Measurements from ENCODE around the gene TCERG1. TPM values are rescaled to one million over a fixed set of nuclear protein-coding genes. Genes with fewer than 3 reads are reported as not detected.

The TCERG1 gene
- total RNA-seq, 1 donor = 71.7 TPM

- TF ChIP-seq, protein P1, sequence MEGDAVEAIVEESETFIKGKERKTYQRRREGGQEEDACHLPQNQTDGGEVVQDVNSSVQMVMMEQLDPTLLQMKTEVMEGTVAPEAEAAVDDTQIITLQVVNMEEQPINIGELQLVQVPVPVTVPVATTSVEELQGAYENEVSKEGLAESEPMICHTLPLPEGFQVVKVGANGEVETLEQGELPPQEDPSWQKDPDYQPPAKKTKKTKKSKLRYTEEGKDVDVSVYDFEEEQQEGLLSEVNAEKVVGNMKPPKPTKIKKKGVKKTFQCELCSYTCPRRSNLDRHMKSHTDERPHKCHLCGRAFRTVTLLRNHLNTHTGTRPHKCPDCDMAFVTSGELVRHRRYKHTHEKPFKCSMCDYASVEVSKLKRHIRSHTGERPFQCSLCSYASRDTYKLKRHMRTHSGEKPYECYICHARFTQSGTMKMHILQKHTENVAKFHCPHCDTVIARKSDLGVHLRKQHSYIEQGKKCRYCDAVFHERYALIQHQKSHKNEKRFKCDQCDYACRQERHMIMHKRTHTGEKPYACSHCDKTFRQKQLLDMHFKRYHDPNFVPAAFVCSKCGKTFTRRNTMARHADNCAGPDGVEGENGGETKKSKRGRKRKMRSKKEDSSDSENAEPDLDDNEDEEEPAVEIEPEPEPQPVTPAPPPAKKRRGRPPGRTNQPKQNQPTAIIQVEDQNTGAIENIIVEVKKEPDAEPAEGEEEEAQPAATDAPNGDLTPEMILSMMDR (IDR thresholded peaks at IDR 0.05; ENCODE audit: insufficient read depth, low read depth, low read length) = peak; percentile 50
- DNase-seq (ENCODE audit: low read depth) = peak; percentile 37
- no peak overlapping the region for H3K4me3 ChIP-seq (ENCODE audit: low read depth, low read length)
Measured at GRCh38 chr5:146466521-146467349, 19.6 kb downstream of the TCERG1 start.

DNA sequence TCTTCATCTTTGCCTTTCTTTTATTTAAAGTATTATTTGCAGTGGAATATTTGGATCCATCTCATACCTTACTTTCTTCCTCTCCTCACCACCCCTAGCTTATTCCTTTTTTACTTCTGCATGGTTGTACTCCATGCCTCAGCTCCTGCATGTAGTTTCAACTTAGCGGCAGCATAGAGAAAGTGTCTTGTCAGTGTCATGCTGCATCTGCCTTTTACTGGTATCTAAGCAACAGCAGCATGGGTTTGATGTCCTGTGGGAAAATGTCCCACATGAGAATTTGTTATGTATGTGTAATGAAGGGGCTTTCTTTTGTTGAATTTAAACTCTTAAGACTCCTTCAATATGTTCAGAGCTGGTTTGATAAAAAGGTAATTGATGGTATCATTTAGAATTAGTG is 20.6 kb downstream of the TCERG1 start:
- no peak for DNase-seq (ENCODE audit: low read depth)
- no peak overlapping the region for H3K4me3 ChIP-seq (ENCODE audit: low read depth, low read length)
- TF ChIP-seq, protein P1 (IDR thresholded peaks at IDR 0.05; ENCODE audit: insufficient read depth, low read depth, low read length) = no peak

DNA sequence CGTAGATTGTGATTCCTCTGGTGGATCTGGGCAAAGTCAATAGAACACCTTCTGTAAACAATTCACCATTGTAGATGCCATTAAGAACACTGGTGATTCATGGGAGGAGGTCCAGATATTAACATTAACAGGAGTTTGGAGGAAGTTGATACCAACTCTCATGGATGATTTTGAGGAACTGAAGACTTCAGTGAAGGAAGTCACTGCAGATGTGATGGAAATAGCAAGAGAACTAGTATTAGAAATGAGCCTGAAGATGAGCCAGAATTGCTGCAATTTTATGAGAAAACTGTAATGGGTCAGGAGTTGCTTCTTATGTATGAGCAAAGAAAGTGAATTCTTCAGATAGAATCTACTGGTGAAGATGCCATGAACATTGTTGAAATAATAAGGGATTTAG is 26.9 kb downstream of the TCERG1 start:
- no peak overlapping the region for H3K4me3 ChIP-seq (ENCODE audit: low read depth, low read length)
- DNase-seq (ENCODE audit: low read depth) = no peak
- TF ChIP-seq, protein P1 (IDR thresholded peaks at IDR 0.05; ENCODE audit: insufficient read depth, low read depth, low read length) = no peak

DNA sequence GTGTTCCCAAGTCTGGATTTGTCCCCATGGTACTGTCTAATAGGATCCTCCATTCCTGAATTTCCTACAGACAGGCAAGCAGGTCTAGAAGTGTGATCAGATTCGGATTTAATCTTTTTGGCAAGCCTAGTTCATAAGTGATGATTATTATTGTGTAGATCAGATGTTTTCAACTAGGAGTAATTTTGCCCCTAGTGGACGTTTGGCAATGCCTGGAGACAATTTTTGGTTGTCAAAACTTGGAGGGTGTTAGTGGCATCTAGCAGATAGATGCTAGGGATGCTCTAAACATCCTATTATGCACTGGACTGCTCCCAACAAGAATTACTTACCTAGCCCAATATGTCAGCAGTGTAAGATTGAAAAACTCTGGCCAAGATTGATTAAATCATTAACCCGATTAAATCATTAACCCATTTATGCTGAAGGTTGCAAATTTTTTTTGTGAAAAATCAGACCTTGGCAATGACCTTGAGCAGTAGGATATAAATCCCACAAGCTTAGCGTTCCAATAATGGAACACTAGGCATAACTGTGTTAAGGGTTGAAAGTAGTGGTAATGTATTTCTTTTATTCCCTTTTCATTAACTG is 28.2 kb downstream of the TCERG1 start:
- DNase-seq (ENCODE audit: low read depth) = no peak
- no peak overlapping the region for H3K4me3 ChIP-seq (ENCODE audit: low read depth, low read length)
- TF ChIP-seq, protein P1 (IDR thresholded peaks at IDR 0.05; ENCODE audit: insufficient read depth, low read depth, low read length) = peak; percentile 27

- TF ChIP-seq, protein P1 (IDR thresholded peaks at IDR 0.05; ENCODE audit: insufficient read depth, low read depth, low read length) = no peak
- DNase-seq (ENCODE audit: low read depth) = no peak
- H3K4me3 ChIP-seq (ENCODE audit: low read depth, low read length) = no peak overlapping the region
Measured at GRCh38 chr5:146475906-146476305, 28.8 kb downstream of the TCERG1 start.

DNA sequence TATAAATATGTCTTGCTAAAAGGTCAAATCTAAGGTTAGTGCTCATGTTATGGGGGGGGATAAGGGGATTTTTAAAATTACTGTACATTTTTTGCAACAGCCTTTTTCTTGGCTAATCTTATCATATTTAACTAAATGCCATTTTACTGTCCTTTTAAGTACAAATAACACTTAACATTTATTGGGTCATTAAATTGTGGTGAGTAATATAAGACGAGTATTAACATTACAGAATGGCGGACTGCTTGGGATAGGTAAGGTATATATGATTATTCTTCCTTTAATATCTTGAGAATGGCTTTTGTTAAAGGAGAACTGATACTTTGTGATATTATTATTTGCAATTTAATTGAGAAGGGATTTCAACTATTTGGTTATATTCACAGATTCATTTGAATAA is 35.6 kb downstream of the TCERG1 start:
- DNase-seq (ENCODE audit: low read depth) = no peak
- TF ChIP-seq, protein P1 (IDR thresholded peaks at IDR 0.05; ENCODE audit: insufficient read depth, low read depth, low read length) = no peak
- no peak overlapping the region for H3K4me3 ChIP-seq (ENCODE audit: low read depth, low read length)
